GM12878 (cell line): ENCODE measurements around the gene TIPARP. TPM values are rescaled to one million over a fixed set of nuclear protein-coding genes. Genes with fewer than 3 reads are reported as not detected.
"Not testable (repeated sequence)": the region's sequence is repeated elsewhere in the genome, so short reads cannot be mapped to it uniquely, and the experiment has no call there.

Experiments
- ATAC-seq: fragments of 200-7000 bp; cut with Tn5 transposase; 3 replicates; pipeline ENCODE4 v1.9.1; 2020; ENCODE audit warnings: mild to moderate bottlenecking, moderate library complexity
- BruUV-seq: library from RNA; stranded (reverse); fragments of 400-500 nt; replicated peaks from 2 replicates; lab custom pipeline; 2021; lab: Mats Ljungman, UMichigan
- CTCF ChIA-PET: fragments of 300-600 bp; sonication (Branson Sonifier 250); formaldehyde crosslinking; extraction: SDS; loops from one replicate; lab custom pipeline; 2021; ENCODE audit warnings: inconsistent platforms; lab: Yijun Ruan, JAX
- POLR2A ChIA-PET: fragments of 350-600 bp; formaldehyde crosslinking; extraction: SDS; loops from one replicate; lab custom pipeline; 2021; ENCODE audit warnings: inconsistent platforms; lab: Charles Lee
- RAD21 ChIA-PET: fragments of 300-600 bp; sonication (Branson Sonifier 250); formaldehyde crosslinking; loops from one replicate; lab custom pipeline; 2023; ENCODE audit warnings: antibody characterized with exemption; ENCODE audit not compliant: unreplicated experiment; lab: Charles Lee
- SMC1A ChIA-PET: fragments of 300-600 bp; sonication (Branson Sonifier 250); formaldehyde crosslinking; loops from one replicate; lab custom pipeline; 2023; ENCODE audit not compliant: unreplicated experiment, uncharacterized antibody; lab: Charles Lee
- DNase-seq: peaks from one replicate; pipeline ENCODE4 v3.0.0-alpha.2; 2011; ENCODE audit warnings: low read depth, low spot score
- FAIRE-seq: peaks from 3 replicates; lab custom pipeline; 2011; peaks lifted over from hg19 to GRCh38; lab: Jason Lieb, UNC
- H2AFZ ChIP-seq: 2 replicates; pipeline ENCODE4 v1.6.0; 2011; ENCODE audit warnings: low read depth, low read length, control low read depth; ENCODE audit not compliant: control insufficient read depth
- H3K27ac ChIP-seq: 2 replicates; pipeline ENCODE4 v1.5.1; 2011; ENCODE audit warnings: control low read depth; ENCODE audit not compliant: control insufficient read depth, insufficient read depth
- H3K27me3 ChIP-seq, 2 experiments: replicated peaks in 1 of 2; 2 replicates each; pipeline versions ENCODE4 v1.6.0 to v1.6.1; 2011; ENCODE audit warnings: low read length in 1 of 2; ENCODE audit not compliant: control insufficient read depth in 2 of 2, insufficient read depth in 2 of 2
- H3K36me3 ChIP-seq, 2 experiments: 2 replicates each; pipeline ENCODE4 v1.5.1; 2011; ENCODE audit warnings: low read length in 1 of 2; ENCODE audit not compliant: control insufficient read depth in 2 of 2, insufficient read depth in 2 of 2
- H3K4me1 ChIP-seq: 2 replicates; pipeline ENCODE4 v1.6.1; 2011; ENCODE audit warnings: mild to moderate bottlenecking, low read length, moderate library complexity, mixed read lengths; ENCODE audit not compliant: control insufficient read depth, insufficient read depth
- H3K4me2 ChIP-seq: 2 replicates; pipeline ENCODE4 v1.6.0; 2011; ENCODE audit warnings: control low read depth; ENCODE audit not compliant: control insufficient read depth, insufficient read depth
- H3K4me3 ChIP-seq: fragments of 200-600 bp; sonication (generic); 2 replicates; pipeline ENCODE4 v1.5.1; 2016
- H3K79me2 ChIP-seq: 2 replicates; pipeline ENCODE4 v1.6.0; 2011; ENCODE audit warnings: low read length; ENCODE audit not compliant: control insufficient read depth, insufficient read depth
- H3K9ac ChIP-seq: 2 replicates; pipeline ENCODE4 v1.8.0; 2011; ENCODE audit warnings: low read length, control low read depth, mixed read lengths; ENCODE audit not compliant: control insufficient read depth, insufficient read depth
- H3K9me3 ChIP-seq: replicated peaks from 3 replicates; pipeline ENCODE4 v1.5.1; 2011; ENCODE audit warnings: mild to moderate bottlenecking, low read length; ENCODE audit not compliant: control insufficient read depth, insufficient read depth
- H4K20me1 ChIP-seq: 2 replicates; pipeline ENCODE4 v1.6.0; 2011; ENCODE audit not compliant: control insufficient read depth, insufficient read depth
- ATF2 ChIP-seq: IDR thresholded peaks from 2 replicates; pipeline ENCODE4 v1.6.1; 2012; ENCODE audit warnings: low read length, inconsistent platforms
- E2F4 ChIP-seq: IDR thresholded peaks from 2 replicates; pipeline ENCODE4 v1.6.1; 2012; ENCODE audit warnings: low read depth, low read length, improper control_type of control experiment
- MEF2B ChIP-seq: fragments of 450-650 bp; IDR thresholded peaks from 2 replicates; pipeline ENCODE4 v1.6.1; 2018; ENCODE audit warnings: mild to moderate bottlenecking, moderate library complexity; ENCODE audit not compliant: partially characterized antibody, poor library complexity, severe bottlenecking
- POU2F2 ChIP-seq: IDR thresholded peaks from 3 replicates; pipeline ENCODE4 v1.6.1; 2011; ENCODE audit warnings: low read depth, mild to moderate bottlenecking, low read length, borderline replicate concordance
- SMARCA5 ChIP-seq: fragments of 450-650 bp; IDR thresholded peaks from 2 replicates; pipeline ENCODE4 v1.6.1; 2017; ENCODE audit warnings: mild to moderate bottlenecking
- SMC3 ChIP-seq: IDR thresholded peaks from 2 replicates; pipeline ENCODE4 v1.6.1; 2011; ENCODE audit warnings: low read length, improper control_type of control experiment, borderline replicate concordance
- ZNF622 ChIP-seq: fragments of 450-650 bp; IDR thresholded peaks from 2 replicates; pipeline ENCODE4 v1.6.1; 2017; ENCODE audit warnings: mild to moderate bottlenecking, inconsistent platforms
- WGBS: methylation state at CpG from one replicate; pipeline ENCODE4 v1.1.6; 2016; ENCODE audit warnings: low lambda C conversion rate; ENCODE audit not compliant: insufficient replicate concordance, insufficient coverage; ENCODE audit errors: missing lambda C conversion rate; 5-methylcytosine and 5-hydroxymethylcytosine counted together
- in situ Hi-C: fragments of 300-500 bp; cut with MboI; formaldehyde crosslinking; loops from 9 replicates; pipeline ENCODE4 v1.14.3; 2018; ENCODE audit warnings: mixed read lengths
- intact Hi-C: fragments of 100-400 bp; cut with micrococcal nuclease; formaldehyde crosslinking; loops from one replicate; pipeline ENCODE4 v1.14.2; 2022; ENCODE audit not compliant: unreplicated experiment
- polyA plus RNA-seq, 11 experiments: library from polyadenylated mRNA; depleted of rRNA in 4 of 11; unstranded in 6 of 11; stranded (reverse) in 5 of 11; fragments of >200 nt; fragmentation: Nextera tagmentation in 4 of 11; fragmentation: Illumina TruSeq in 1 of 11; extraction: Ambion mirVana in 4 of 11; extraction: Trizol in 1 of 11; gene quantifications; 1 replicate in 1 of 11; 2 replicates in 10 of 11; pipeline versions ENCODE4 v1.2.1 to v1.2.3, GENCODE V29; 2011 to 2016; ENCODE audit warnings: inconsistent platforms in 2 of 11, missing spikeins in 2 of 11, low read depth in 1 of 11
- total RNA-seq, 4 experiments: library from RNA; depleted of rRNA in 3 of 4; stranded (reverse); fragments of >200 nt in 3 of 4; fragmentation: Illumina TruSeq in 1 of 4; extraction: Trizol in 1 of 4; gene quantifications; 2 replicates each; pipeline versions ENCODE4 v1.2.1 to v1.2.3, GENCODE V29; 2013 to 2021

TIPARP gene
- total and polyA plus RNA-seq, 10 of the 15 experiments (the other 5 are each of a cell fraction or from before 2014, with no cell fraction given): 3.2 to 21.5 (median 12.0) TPM

- TF ChIP-seq MEF2B (no peak), E2F4 (no peak), POU2F2 (no peak), ATF2 (no peak), SMARCA5 (no peak), SMC3 (no peak), ZNF622 (no peak)
Measured at GRCh38 chr3:156735471-156735870, 61.1 kb downstream of the TIPARP start (continued).

- H2AFZ ChIP-seq, BruUV-seq, DNase-seq, H3K9ac ChIP-seq, in situ Hi-C loops, H4K20me1 ChIP-seq, ATAC-seq, POLR2A ChIA-PET, intact Hi-C loops, H3K9me3 ChIP-seq, H3K27ac ChIP-seq, H3K36me3 ChIP-seq, RAD21 ChIA-PET, H3K79me2 ChIP-seq, H3K4me1 ChIP-seq, H3K4me2 ChIP-seq, CTCF ChIA-PET, H3K4me3 ChIP-seq, H3K27me3 ChIP-seq, FAIRE-seq: not testable (repeated sequence)
- SMC1A ChIA-PET: interaction anchor here (0.7 kb wide), 1 partner anchor 25 kb away, joined by 3 read pairs; no protein-coding TSS in a partner anchor
- 42% methylated on average over 2 of the region's 3 CpGs for WGBS
Measured at GRCh38 chr3:156737049-156737448, 62.7 kb downstream of the TIPARP start.
